SK-N-MC (cell line): ENCODE data around the gene NBEA.

ENCODE experiments used
- EZH2 ChIP-seq: fragments of 200-600 bp; sonication (generic); IDR thresholded peaks from one replicate; pipeline ENCODE4 v1.6.1; 2017; ENCODE audit warnings: antibody characterized with exemption
- FOXP2 ChIP-seq: optimal IDR thresholded peaks from 2 replicates; pipeline ENCODE3; 2011; ENCODE audit warnings: mild to moderate bottlenecking, moderate library complexity; ENCODE audit not compliant: insufficient read depth; ENCODE audit errors: extremely low read length, control extremely low read depth
- POLR2AphosphoS5 ChIP-seq: IDR thresholded peaks from 2 replicates; pipeline ENCODE4 v1.6.1; 2012; ENCODE audit warnings: mild to moderate bottlenecking, low read depth, low read length, borderline replicate concordance

- no peak for TF ChIP-seq EZH2
- no peak for TF ChIP-seq POLR2AphosphoS5
- no peak for TF ChIP-seq FOXP2
Observed at GRCh38 chr13:35594096-35594495, 652.0 kb downstream of the NBEA start.
